SJSA1 (cell line): Measurements from ENCODE around the gene INO80B. TPM values are rescaled to one million over a fixed set of nuclear protein-coding genes. Genes with fewer than 3 reads are reported as not detected.
A peak's percentile ranks its signal among the peaks of the same experiment; 100 is the strongest.
"Not testable (repeated sequence)": the region's sequence is repeated elsewhere in the genome, so short reads cannot be mapped to it uniquely, and the experiment has no call there.

Experiments used
- DNase-seq, 2 experiments: peaks; one replicate each; pipeline ENCODE4 v3.0.0-alpha.2; 2015 to 2020; ENCODE audit warnings: low spot score in 2 of 2, low read depth in 1 of 2
- H3K27ac ChIP-seq: fragments of 250-450 bp; sonication (Bioruptor Pico); 2 replicates; pipeline ENCODE4 v1.5.1; 2020; ENCODE audit warnings: mild to moderate bottlenecking, moderate library complexity
- H3K27me3 ChIP-seq: fragments of 250-450 bp; sonication (Bioruptor Pico); replicated peaks from 2 replicates; pipeline ENCODE4 v1.5.1; 2020; ENCODE audit warnings: mild to moderate bottlenecking, moderate library complexity
- H3K36me3 ChIP-seq: fragments of 250-450 bp; sonication (Bioruptor Pico); 2 replicates; pipeline ENCODE4 v1.5.1; 2020; ENCODE audit warnings: mild to moderate bottlenecking
- H3K4me1 ChIP-seq: fragments of 250-450 bp; sonication (Bioruptor Pico); replicated peaks from 2 replicates; pipeline ENCODE4 v1.6.1; 2021; ENCODE audit warnings: mild to moderate bottlenecking
- H3K4me3 ChIP-seq: fragments of 250-450 bp; sonication (Bioruptor Pico); 2 replicates; pipeline ENCODE4 v1.5.1; 2020; ENCODE audit warnings: mild to moderate bottlenecking
- H3K9me3 ChIP-seq: fragments of 250-450 bp; sonication (Bioruptor Pico); replicated peaks from 2 replicates; pipeline ENCODE4 v1.5.1; 2020; ENCODE audit warnings: mild to moderate bottlenecking
- total RNA-seq: library from RNA; depleted of rRNA; stranded (reverse); fragments of >200 nt; shearing (Covaris generic); gene quantifications from 2 replicates; pipeline ENCODE4 v1.2.3, GENCODE V29; 2014

INO80B gene
- total RNA-seq, 1 experiment from 2014 or later: 10.1 TPM

GRCh38 chr2:74448771-74449170, 6.1 kb upstream of the INO80B start:
- H3K4me1 ChIP-seq: peaks cover 9% of the 10 kb centered on the region
- H3K9me3 ChIP-seq: no peaks in the 10 kb centered on the region
- H3K36me3 ChIP-seq: no peaks in the 10 kb centered on the region
- H3K4me3 ChIP-seq: no peak overlapping the region
- DNase-seq: no peak
- H3K27ac ChIP-seq: no peak overlapping the region
- no peaks in the 10 kb centered on the region for H3K27me3 ChIP-seq

- no peaks in the 10 kb centered on the region for H3K36me3 ChIP-seq
- H3K9me3 ChIP-seq: no peaks in the 10 kb centered on the region
- no peak for DNase-seq
- H3K27ac ChIP-seq: no peak overlapping the region
- no peaks in the 10 kb centered on the region for H3K27me3 ChIP-seq
- peaks cover 8% of the 10 kb centered on the region for H3K4me1 ChIP-seq
- H3K4me3 ChIP-seq: no peak overlapping the region
Observed at GRCh38 chr2:74450570-74451190, 4.2 kb upstream of the INO80B start.

- Histone ChIP-seq H3K36me3 (peaks cover 25% of the 10 kb centered on the region), H3K4me3 (peak overlapping the region; percentile 53), H3K27me3 (no peaks in the 10 kb centered on the region), H3K4me1 (peaks cover 16% of the 10 kb centered on the region), H3K27ac (no peak overlapping the region), H3K9me3 (no peaks in the 10 kb centered on the region)
- DNase-seq: no peak
Observed at GRCh38 chr2:74457129-74457548, 2.3 kb downstream of the INO80B start.

DNA sequence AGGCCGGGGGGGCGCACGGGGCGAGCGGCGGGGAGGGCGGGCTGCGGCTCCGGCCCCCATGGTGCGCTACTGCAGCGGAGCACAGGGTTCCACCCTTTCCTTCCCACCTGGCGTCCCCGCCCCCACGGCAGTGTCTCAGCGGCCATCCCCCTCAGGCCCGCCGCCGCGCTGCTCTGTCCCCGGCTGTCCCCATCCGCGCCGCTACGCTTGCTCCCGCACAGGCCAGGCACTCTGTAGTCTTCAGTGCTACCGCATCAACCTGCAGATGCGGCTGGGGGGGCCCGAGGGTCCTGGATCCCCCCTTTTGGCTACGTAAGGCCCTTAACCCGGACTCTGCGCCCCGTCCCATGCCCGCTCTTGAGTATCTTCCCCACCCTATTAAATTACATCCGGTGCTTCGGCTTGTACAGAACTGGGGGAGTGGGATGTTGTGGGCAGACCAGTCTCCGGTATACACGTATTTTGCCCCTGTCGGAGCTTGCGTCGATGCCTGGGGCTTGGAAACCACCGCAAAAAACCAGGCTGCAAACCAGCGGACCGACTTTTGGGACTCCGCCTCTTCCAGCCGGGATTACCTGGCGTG, 2.8 kb downstream of the INO80B start:
- DNase-seq: no peak
- Histone ChIP-seq H3K9me3 (no peaks in the 10 kb centered on the region), H3K27me3 (no peaks in the 10 kb centered on the region), H3K4me1 (peaks cover 16% of the 10 kb centered on the region), H3K27ac (peak overlapping the region; percentile 2; the same call in 1 of the 2 replicates), H3K4me3 (peak overlapping the region; percentile 53), H3K36me3 (peaks cover 30% of the 10 kb centered on the region)

DNA sequence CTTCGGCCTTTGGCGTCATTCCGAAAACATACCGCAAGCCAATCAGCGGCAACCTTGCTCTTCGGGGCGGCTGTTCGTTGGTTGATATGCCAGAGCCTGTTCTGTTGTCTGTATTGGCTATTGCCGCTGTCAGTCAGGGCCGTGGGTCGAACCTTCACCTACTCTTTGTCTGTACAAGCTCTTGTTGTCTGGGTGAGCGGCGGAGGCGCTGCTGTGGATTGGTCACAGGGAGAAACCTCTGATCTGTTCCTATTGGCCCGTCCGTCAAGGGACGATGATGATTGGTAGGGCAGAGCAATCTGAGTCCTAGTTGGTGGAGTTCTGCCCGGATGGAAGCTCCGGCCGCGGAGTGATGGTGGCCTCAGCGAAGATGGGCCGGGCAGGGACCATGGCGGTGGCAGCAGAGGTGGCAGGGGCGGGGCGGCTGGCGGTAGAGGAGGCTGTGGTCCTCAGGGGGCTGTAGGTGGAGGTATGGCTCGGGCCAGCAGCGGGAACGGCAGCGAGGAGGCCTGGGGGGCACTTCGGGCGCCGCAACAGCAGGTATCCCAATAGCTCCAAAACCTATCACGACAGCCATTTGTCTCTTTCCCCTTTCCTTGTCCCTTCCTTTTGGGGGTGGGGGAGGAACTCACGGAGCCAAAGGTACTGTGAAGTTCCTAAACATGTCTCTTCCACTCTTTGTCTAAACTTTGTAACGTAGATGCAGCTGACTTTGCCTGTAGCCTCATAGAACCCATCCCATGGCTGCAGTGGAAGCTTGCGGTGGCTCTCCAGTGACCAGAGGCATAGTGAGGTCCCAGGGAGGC, 3.4 kb downstream of the INO80B start, which contains the start of gene WBP1:
WBP1 (plus strand) TSS at position 307 of the 806 bp plus-strand sequence; CDS start at position 472, 165 bp downstream.
- Histone ChIP-seq H3K4me1 (peaks cover 16% of the 10 kb centered on the region), H3K36me3 (peaks cover 37% of the 10 kb centered on the region), H3K4me3 (peak within 1 kb of the TSS; percentile 53), H3K27me3 (no peaks in the 10 kb centered on the region), H3K9me3 (no peaks in the 10 kb centered on the region), H3K27ac (peak within 1 kb of the TSS; percentile 2; the same call in 1 of the 2 replicates)
- peak; percentile 99 to 100 for DNase-seq

- Histone ChIP-seq H3K36me3 (peaks cover 37% of the 10 kb centered on the region), H3K27me3 (no peaks in the 10 kb centered on the region), H3K4me3 (peak overlapping the region; percentile 53), H3K27ac (no peak overlapping the region), H3K9me3 (no peaks in the 10 kb centered on the region), H3K4me1 (peaks cover 16% of the 10 kb centered on the region)
- no peak for DNase-seq
Observed at GRCh38 chr2:74458938-74459363, 4.1 kb downstream of the INO80B start.

DNA sequence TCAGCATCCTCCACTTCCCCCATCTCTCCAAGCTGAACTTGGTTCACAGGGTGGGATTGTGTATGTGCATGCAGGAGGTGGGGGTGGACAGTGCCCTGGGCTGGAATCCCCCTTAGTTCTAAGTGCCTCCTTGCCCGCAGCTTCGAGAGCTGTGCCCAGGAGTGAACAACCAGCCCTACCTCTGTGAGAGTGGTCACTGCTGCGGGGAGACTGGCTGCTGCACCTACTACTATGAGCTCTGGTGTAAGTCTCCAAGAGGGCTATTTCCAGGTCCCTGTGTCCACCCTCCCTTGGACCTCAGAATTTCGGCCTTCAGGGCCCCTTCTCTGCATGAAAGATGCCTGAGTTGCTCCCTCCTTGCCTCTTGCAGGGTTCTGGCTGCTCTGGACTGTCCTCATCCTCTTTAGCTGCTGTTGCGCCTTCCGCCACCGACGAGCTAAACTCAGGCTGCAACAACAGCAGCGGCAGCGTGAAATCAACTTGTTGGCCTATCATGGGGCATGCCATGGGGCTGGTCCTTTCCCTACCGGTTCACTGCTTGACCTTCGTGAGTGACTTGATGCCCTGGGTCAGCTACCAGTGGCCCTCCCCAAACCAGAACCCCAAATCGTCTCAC, 4.7 kb downstream of the INO80B start:
- H3K9me3 ChIP-seq, DNase-seq, H3K4me3 ChIP-seq, H3K27me3 ChIP-seq, H3K27ac ChIP-seq: not testable (repeated sequence)
- Histone ChIP-seq H3K4me1 (peaks cover 19% of the 10 kb centered on the region), H3K36me3 (peaks cover 37% of the 10 kb centered on the region)

- not testable (repeated sequence) for H3K27ac ChIP-seq, H3K27me3 ChIP-seq, DNase-seq, H3K9me3 ChIP-seq, H3K4me3 ChIP-seq
- peaks cover 21% of the 10 kb centered on the region for H3K4me1 ChIP-seq
- peaks cover 42% of the 10 kb centered on the region for H3K36me3 ChIP-seq
Observed at GRCh38 chr2:74460187-74460586, 5.3 kb downstream of the INO80B start.

DNA sequence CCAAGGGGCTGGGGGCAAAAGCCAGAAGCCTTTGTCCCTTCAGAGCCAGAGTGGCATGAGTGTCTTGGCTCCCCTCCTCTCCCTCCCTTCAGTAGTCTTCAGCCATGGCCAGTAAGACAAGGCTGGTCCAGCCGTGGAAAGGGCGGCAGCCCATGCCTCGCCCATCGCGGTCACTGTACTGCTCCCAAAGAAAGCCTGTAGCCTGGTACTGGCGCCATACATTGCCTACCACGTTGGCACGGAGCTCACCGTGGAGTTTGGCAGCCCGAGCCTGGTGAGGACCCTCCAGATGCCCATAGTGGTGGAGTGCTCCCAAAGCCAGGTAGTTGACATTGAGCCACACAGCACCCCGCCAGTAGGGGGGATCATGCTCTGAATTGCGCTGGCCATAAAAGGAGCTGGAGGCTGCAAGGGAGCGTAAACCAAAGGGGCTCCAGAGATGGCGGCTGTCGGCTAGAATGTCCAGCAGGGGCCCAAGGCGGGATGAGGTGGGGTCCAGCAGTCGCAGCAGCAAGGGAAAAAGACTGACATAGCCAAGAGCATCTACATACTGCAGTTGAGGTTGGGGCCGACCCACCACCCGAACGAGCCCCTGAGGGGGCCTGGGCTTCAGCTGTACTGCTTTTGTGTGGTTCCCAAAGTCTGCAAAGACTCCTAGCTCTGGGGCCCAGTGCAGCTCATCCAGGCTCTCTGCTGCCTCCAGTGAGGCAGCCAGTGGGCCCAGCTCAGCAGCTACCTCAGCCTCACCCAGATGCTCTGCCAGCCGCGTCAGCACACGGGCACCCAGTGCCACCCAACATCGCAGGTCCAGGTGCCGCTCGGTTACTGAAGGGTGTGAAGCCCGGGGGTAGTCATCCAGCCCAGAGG, 6.5 kb downstream of the INO80B start:
- Histone ChIP-seq H3K36me3 (peaks cover 41% of the 10 kb centered on the region), H3K27me3 (no peaks in the 10 kb centered on the region), H3K4me1 (peaks cover 15% of the 10 kb centered on the region), H3K27ac (no peak overlapping the region), H3K4me3 (no peak overlapping the region), H3K9me3 (no peaks in the 10 kb centered on the region)
- DNase-seq: no peak

- H3K4me1 ChIP-seq: peaks cover 9% of the 10 kb centered on the region
- no peak for DNase-seq
- H3K27ac ChIP-seq: no peak overlapping the region
- H3K27me3 ChIP-seq: no peaks in the 10 kb centered on the region
- no peaks in the 10 kb centered on the region for H3K9me3 ChIP-seq
- H3K36me3 ChIP-seq: peaks cover 34% of the 10 kb centered on the region
- H3K4me3 ChIP-seq: no peak overlapping the region
Observed at GRCh38 chr2:74462054-74462785, 7.3 kb downstream of the INO80B start.

DNA sequence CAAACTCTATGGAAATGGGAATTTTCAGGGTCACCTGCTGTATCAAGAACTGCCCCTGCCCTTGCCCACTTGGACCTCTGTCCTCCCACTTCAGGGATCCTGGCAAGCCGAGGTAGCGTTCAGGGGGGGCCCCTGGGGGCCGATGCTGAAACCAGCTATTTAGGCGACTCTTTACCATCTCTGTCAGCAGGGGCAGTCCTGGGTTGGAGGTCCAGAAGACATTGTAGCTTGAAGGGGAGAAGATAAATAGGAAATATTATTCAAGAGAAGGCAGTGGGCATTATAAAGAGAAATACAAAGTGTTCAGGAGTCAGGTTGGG, 7.9 kb downstream of the INO80B start:
- no peaks in the 10 kb centered on the region for H3K9me3 ChIP-seq
- H3K4me3 ChIP-seq: no peak overlapping the region
- H3K27me3 ChIP-seq: no peaks in the 10 kb centered on the region
- H3K4me1 ChIP-seq: peaks cover 8% of the 10 kb centered on the region
- DNase-seq: no peak
- no peak overlapping the region for H3K27ac ChIP-seq
- H3K36me3 ChIP-seq: peaks cover 34% of the 10 kb centered on the region

- no peak for DNase-seq
- H3K36me3 ChIP-seq: peaks cover 34% of the 10 kb centered on the region
- no peaks in the 10 kb centered on the region for H3K9me3 ChIP-seq
- no peaks in the 10 kb centered on the region for H3K27me3 ChIP-seq
- H3K27ac ChIP-seq: no peak overlapping the region
- H3K4me1 ChIP-seq: peaks cover 8% of the 10 kb centered on the region
- peak overlapping the region; percentile 85 for H3K4me3 ChIP-seq
Observed at GRCh38 chr2:74464406-74464805, 9.5 kb downstream of the INO80B start.
